Hematopoietic multipotent progenitor cell treated with erythropoietin and hydrocortisone succinate and interleukin-3 and kit ligand, for 15 days (in vitro differentiated cells): ENCODE results near the gene TMEM89.

Experiments
- DNase-seq: peaks from one replicate; pipeline ENCODE4 v3.0.0-alpha.2; 2015; ENCODE audit warnings: low spot score

The TMEM89 gene

GRCh38 chr3:48621461-48621869 is at the start of gene TMEM89:
TSS of gene TMEM89 (minus strand) at chr3:48621769. CDS start at chr3:48621756, 13 bp downstream.
- no peak for DNase-seq

- DNase-seq: no peak
These were observed 43.4 kb upstream of the TMEM89 start for GRCh38 chr3:48664929-48665328.

GRCh38 chr3:48664313-48664644 is 42.7 kb upstream of the TMEM89 start:
- no peak for DNase-seq

- DNase-seq: peak; percentile 94
These were observed 42.1 kb upstream of the TMEM89 start for GRCh38 chr3:48663489-48664312.

- DNase-seq: peak; percentile 70
These were observed 41.4 kb upstream of the TMEM89 start, which contains the start of gene CELSR3 for GRCh38 chr3:48662753-48663488. TSS of gene CELSR3 (minus strand) at chr3:48662886. CDS start at chr3:48662634, 252 bp downstream.

- DNase-seq: no peak
These were observed 40.7 kb upstream of the TMEM89 start for GRCh38 chr3:48662145-48662752.

GRCh38 chr3:48661501-48662144 is 40.1 kb upstream of the TMEM89 start:
- peak; percentile 56 for DNase-seq

- DNase-seq: no peak
These were observed 39.3 kb upstream of the TMEM89 start for GRCh38 chr3:48660800-48661400.

- no peak for DNase-seq
These were observed 35.3 kb upstream of the TMEM89 start for GRCh38 chr3:48656841-48657281.

GRCh38 chr3:48656061-48656840 is 34.7 kb upstream of the TMEM89 start:
- DNase-seq: peak; percentile 70

- no peak for DNase-seq
These were observed 34.0 kb upstream of the TMEM89 start for GRCh38 chr3:48655606-48656005.

- no peak for DNase-seq
These were observed 33.5 kb upstream of the TMEM89 start for GRCh38 chr3:48655063-48655462.

- no peak for DNase-seq
These were observed 31.6 kb upstream of the TMEM89 start for GRCh38 chr3:48652923-48653715.

GRCh38 chr3:48651771-48652170 is 30.2 kb upstream of the TMEM89 start:
- no peak for DNase-seq

- peak; percentile 22 for DNase-seq
These were observed 29.2 kb upstream of the TMEM89 start for GRCh38 chr3:48650723-48651122.

- no peak for DNase-seq
These were observed 26.8 kb upstream of the TMEM89 start for GRCh38 chr3:48648188-48648850.

GRCh38 chr3:48647714-48648113 is 26.1 kb upstream of the TMEM89 start:
- no peak for DNase-seq

- DNase-seq: no peak
These were observed 23.6 kb upstream of the TMEM89 start for GRCh38 chr3:48644898-48645760.

- DNase-seq: no peak
These were observed 21.0 kb upstream of the TMEM89 start for GRCh38 chr3:48642605-48643004.
